ENCODE measurements around the gene KITLG.
"Not testable (repeated sequence)": the region's sequence is repeated elsewhere in the genome, so short reads cannot be mapped to it uniquely, and the experiment has no call there.

KITLG gene

DNA sequence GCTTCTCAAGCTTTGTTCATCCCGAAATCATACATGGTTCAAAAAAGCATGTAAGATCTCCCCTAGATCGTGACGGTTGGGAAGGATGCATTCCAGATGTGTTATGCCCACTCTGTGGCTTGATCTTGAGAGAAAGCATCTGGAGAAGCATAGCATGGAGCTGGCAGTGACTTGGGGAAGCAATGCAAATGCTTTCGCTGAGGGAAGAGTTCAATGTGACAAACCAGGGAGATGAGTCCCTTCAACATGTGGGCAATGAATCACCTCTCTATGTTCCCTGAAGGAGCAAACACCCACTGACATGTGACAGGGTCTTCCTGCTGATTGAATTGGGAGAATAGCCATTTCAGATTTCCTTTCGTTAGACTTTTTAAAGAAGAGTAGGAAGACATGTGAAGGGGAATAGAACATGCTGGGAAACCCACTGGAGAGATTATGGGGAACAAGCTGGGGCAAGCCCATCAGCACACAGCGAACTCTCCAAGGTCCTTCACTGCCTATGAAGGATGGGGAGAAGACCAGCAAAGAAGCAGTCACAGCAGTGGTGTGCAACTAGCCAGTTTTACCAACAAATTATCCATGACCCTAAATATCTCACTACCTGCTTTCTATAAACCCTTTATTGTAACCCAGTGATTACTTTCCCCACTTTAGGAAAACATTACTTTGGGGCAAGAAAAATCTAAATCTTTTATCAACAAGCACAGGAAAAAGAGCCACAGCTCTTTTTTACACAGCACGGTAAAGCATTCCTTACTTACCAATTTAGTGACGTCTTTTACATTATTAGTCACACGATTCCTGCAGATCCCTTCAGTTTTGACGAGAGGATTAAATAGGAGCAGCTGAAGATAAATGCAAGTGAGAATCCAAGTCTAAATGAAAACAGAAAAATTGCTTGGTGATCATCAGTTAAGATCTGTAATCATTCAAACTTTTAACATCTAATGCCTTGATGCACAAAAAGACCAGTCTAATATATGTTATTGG is 35.0 kb downstream of the KITLG start:
- DNase-seq (ENCODE audit: low read depth) = no peak

GRCh38 chr12:88539893-88540292 is 40.4 kb downstream of the KITLG start:
- no peak for DNase-seq (ENCODE audit: low read depth)

DNA sequence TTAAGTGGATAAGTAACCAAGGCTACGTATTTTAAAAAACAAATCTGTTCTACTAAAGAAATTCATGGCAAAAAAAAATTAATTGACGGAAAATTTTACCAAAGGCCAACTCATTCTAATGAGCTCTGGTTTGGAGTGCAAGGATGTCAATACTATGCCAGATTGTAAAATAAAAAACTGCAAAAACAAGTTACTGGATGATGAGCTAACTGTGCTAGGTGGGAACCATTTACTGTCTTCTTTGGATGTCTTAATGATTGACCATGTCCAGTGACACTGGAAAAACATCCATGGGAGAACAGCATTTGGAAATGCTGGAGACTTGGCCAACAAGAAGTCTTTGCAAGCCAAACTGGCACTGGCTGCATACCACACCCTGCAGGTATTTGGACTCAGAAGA is 41.6 kb downstream of the KITLG start:
- DNase-seq (ENCODE audit: low read depth) = no peak

DNA sequence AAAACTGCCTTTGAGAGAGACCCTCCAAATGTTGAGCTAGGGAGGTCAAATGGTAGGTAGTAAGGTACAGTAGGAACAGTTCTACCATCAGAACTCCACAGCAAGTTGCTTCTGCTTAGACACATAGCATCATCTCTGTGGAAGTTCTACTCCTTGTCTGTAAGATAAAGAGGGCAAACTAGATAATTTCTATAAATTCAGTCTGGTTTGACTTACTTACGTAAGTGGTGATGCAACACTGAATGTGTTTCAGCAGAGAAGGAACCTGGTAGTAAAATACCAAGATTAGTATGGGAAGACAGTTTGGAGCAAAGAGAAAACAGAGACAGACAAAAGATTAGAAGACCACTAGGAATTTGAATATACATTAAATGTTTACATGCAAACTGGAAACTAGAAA is 42.0 kb downstream of the KITLG start:
- no peak for DNase-seq (ENCODE audit: low read depth)

GRCh38 chr12:88530868-88531267 is 49.4 kb downstream of the KITLG start:
- DNase-seq (ENCODE audit: low read depth) = no peak

DNA sequence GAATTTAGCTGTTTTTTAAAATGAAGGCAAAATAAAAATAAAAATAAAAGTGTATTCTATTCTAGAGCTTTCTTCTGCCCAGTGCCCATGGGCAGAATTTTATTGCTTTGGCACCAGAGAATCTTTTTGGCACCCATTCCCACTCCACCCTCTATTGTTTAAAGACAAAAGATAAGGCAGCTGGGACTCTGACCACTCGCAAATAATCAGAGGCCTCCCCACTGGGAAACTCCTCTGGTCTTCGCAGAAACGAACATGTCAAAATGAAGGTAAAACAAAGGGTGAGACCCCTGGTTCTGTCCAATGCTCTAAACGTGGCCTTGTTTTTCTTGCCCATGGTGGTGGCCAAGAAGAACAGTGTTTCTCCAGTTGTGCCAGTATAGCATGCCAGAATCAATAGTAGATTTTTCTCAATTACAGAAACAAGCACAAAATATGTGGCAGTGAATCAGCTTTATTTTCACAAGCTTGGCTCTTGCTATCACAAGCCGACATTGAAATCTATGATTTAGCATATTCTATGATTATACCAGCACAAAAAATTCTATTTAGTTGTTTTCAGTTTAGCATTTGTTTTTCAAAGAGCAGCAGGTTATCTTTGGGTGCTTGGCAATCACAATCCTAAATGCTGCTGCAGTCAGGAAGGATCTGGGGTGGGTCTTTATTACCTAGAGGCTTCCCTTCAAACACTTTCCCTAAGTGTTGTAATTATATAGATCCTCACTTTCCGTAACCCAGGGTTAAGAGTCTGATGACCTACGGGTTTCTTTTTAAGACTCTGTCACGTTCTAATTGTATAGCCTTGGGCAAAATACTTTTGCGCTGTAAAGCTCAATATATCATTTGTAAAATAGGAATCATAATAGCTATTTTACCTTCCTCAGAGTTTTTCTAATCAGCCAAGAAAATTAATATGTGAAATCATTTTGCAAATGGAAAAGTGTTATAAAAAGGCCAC is 50.5 kb downstream of the KITLG start:
- no peak for DNase-seq (ENCODE audit: low read depth)

GRCh38 chr12:88522961-88523360 is 57.3 kb downstream of the KITLG start:
- DNase-seq (ENCODE audit: low read depth) = no peak

- DNase-seq (ENCODE audit: low read depth) = no peak
Measured at GRCh38 chr12:88520436-88520820, 59.8 kb downstream of the KITLG start.

DNA sequence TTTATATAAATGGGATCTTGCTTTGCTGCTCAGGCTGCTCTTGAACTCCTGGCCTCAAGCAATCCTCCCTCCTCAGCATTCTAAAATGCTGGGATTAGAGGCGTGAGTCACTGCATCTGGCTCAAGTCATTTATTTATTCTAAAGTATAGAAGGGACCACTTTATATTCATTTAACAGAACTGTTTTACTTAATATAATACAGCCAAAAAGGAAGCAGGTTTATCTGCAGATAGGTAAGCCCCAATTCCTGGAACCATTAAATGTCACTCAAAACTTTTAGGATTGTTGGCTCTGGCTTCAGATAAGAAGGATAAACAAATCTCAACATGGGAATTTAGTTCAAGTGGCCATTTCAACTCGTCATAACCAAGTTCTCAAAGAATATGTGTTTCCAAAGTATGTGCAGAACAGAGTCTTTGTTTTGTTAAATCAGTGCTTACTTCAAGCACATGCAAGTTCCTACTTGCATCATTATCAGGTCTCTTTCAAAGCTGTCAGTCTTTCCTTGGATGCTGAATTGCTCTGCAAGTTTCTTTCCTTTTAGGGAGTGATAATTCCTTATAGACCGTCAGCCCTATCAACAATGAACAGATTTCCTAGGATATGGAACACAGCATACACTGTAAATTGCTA is 60.4 kb downstream of the KITLG start:
- DNase-seq (ENCODE audit: low read depth) = no peak

DNA sequence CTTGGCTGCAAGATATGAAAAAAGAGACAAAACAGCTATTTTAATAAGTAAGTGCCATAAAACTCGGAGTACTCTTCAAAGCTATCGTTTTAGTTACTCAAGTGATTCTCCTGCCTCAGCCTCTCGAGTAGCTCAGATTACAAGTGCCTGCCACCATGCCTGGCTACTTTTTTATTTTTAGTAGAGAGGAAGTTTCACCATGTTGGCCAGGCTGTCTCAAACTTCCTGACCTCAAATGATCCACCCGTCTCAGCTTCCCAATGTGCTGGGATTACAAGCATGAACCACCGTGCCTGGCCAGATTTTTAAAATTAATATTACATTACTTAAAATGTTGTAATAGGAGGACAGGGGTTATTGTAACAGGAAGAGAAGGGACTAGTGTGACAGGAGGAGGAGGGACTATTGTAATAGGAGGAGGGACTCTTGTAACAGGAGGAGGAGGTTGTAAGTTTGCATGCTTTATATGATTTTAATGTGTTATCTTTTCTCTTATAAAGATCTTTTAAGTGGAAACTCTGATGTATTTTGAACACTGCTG is 61.3 kb downstream of the KITLG start:
- no peak for DNase-seq (ENCODE audit: low read depth)

DNA sequence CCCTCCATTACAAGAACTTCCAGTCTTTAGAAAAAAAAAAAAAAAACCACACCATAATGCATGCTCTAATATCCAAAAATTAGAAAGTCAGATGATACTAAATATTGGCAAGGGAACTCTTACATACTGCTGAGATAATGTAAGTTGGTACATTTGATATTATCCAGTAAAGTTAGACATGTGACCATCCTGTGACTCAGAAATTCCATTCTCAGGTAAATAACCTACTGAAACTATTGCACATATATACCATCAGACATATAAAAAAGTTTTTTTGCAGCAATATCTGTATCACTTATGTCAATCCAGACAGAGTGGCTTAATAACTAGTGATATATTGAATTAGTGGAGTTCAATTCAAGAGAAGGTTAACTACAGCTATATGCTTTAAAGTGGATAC is 63.5 kb downstream of the KITLG start:
- DNase-seq (ENCODE audit: low read depth) = no peak

DNA sequence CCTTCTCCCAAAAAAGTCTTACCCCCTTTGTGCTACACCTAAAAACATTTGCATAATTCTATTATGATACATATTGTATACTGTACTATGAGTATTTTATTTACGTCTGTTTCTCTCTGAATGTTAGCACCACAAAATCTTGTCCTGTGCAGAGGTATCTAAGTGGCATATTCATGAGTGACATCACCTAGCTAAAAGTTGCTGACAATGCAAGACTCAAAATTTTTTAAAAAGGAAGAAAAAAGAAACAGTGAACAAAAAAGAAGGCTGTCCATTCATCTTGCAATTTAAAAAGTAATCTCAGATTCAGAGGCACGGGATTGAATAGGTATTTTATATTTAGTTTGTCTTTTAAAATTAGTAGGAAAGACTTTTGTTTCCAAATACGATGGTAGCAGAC is 69.4 kb downstream of the KITLG start:
- DNase-seq (ENCODE audit: low read depth) = no peak

DNA sequence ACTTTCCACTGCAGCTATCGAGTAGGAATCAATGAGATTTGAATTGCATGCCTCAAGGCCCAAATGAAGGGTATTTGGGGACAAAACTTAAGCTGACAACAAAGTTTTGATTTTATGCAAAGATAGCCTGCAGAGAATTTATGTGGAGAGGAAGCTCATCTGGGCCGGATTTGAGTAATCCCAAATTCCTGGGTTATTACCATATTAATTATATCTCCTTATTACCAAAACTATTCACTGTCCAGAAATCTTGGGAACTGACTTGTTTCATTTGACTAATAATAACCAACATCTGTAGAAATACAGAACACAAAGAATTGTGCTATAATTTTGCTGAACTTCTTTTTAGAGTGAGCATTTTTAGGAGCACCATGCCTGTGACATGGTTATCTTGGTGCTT is 70.4 kb downstream of the KITLG start:
- no peak for DNase-seq (ENCODE audit: low read depth)

DNA sequence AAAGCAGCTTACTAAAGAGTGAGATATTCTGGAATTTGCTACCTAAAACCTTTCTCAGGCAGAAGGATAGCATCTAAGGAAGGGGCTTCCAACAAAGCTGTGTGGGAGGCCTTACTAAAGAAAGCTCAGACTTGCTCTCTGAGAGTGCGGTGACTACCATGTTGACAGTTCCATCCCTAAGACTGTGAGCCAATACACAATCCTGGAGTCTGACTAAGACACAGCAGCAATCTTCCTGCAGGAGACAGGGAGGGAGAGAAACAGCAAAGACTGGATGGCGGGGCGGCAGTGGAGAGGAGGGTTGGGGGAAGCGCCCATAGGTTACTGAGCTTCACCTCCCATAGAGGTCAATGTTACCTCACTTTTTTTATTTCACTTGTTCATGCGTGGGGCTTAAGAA is 70.9 kb downstream of the KITLG start:
- DNase-seq (ENCODE audit: low read depth) = no peak

DNA sequence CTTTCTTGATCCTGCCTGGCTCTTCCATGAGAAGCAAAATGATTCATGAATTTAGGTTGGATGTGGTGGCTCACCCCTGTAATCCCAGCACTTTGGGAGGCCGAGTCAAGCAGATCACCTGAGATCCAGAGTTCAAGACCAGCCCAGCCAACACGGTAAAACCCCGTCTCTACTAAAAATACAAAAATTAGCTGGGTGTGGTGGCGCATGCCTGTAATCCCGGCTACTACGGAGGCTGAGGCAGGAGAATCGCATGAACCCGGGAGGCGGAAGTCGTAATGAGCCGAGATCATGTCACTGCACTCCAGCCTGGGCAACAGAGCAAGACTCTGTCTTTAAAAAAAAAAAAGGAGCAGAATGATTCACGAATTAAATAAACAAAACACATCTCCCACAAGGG is 72.4 kb downstream of the KITLG start:
- not testable (repeated sequence) for DNase-seq (ENCODE audit: low read depth)

DNA sequence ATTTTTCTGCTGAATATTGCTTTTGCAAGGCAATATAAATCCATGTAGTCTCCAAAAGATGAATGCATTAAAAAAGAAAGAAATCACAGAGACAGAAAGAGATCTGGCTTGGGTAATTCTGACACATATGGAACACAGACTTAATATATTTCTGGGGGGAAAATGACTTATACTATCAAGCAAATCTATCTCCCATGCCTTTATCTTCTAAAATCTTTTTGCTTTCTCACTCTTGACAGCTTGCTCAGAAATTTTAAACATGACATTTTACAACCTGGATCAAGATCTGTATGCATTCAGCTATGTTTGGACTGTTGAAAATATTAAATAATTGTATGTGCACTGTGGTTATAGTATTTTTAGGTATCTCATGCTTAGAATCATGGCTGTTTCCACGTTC is 73.0 kb downstream of the KITLG start:
- no peak for DNase-seq (ENCODE audit: low read depth)

DNA sequence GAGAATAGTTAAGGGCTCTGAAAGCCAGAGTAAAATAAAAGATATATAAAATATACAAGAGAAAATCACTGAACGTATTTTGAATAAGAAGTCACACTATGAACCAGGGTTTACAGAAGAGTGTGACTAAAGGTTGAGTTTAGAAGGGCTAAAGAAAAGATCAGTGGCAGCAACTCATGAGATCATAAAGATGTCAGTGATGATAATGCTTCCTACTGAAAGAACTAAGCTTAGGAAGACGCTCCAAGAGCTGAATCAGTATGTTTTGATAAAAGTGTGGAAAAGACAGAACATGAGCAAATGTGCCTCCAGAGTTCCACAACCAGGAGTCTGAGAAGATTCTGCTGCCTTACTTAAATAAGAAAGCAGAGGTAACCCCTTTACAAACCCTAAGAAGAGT is 74.6 kb downstream of the KITLG start:
- DNase-seq (ENCODE audit: low read depth) = no peak

DNA sequence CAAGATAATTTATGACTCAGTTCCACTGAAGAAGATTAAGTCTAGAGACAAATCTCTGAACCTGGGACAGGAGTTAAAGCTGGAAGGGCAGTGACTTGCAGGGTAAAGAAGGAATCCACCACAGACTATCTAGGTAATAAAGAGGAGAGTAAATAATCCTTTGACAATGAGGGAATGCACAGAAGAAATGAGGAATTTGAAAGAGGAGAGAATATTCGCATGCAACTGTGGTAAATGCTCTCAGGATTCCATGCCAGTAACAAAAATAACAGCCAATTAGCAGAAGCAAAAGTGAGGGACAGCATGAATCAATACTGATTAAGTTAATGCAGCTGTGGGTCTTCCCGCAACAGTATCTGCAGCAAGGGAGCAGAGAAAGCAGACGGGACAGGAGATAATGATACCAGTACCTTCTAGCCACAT is 77.0 kb downstream of the KITLG start:
- DNase-seq (ENCODE audit: low read depth) = no peak

DNA sequence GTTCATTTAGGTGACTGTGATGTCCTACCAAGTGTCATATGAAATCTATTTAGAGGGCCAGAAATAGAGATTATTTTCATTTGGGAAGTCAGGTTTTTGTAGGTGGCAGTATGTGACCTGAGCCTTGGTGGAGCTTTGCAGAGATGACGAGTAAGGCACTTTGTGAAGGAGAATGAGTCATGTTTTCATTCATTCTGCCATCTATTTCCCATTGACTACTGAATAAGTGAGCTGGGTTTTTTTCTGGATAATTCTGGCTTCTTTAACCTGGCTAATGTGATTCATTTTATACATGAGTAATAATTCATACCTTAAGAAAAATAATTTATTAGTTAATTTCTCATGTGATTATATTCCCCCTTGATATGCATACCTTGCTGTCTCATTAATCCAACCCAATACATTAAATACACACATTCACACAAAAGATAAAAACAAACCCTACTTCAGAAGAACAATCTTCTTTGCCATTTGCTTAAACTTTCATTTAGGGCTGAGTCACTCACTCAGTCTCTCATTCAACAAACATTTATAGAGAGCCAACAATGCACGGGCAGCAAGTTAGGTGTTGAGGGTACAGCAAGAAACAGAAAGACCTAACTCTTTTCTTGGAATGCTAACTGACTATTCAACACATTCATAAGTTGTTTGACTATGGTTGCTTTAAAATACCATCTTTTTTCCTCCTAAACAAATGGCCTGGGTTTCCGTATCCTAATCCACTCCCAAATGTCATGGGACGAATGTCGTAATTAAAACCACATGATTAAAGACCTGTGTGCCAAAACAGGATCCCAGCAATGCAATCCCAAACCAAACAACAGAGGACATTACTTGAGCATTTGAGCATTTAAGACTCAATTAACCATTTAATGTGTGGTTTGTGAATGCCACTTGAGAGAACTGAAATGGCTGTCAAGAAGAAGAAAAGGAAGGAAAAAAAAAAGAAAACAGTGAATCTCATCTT is 78.0 kb downstream of the KITLG start:
- no peak for DNase-seq (ENCODE audit: low read depth)

- no peak for DNase-seq (ENCODE audit: low read depth)
Measured at GRCh38 chr12:88496891-88497371, 83.3 kb downstream of the KITLG start.

- DNase-seq (ENCODE audit: low read depth) = no peak
Measured at GRCh38 chr12:88496429-88496828, 83.8 kb downstream of the KITLG start.
